ENCODE results near the gene ODF4.

- TF ChIP-seq CTCF (IDR thresholded peaks at IDR 0.05 in 4 of 5, conservative IDR thresholded peaks at IDR 0.05 in 1 of 5) (no peak), POLR2A (IDR thresholded peaks at IDR 0.05) (no peak)
Measured at GRCh38 chr17:8320990-8321389, 18.6 kb upstream of the ODF4 start.

Measured in gastrocnemius medialis (tissue), 4 donors.